Esophagus muscularis mucosa (tissue), 3 donors: ENCODE data around the gene CNGA1.

Source experiments
- CTCF ChIP-seq, 3 experiments: fragments of 200-600 bp in 2 of 3; fragments of 450-650 bp in 1 of 3; sonication (generic) in 2 of 3; IDR thresholded peaks; one replicate each; pipeline ENCODE4 v1.5.1; 2017 to 2019; ENCODE audit warnings: antibody characterized with exemption in 3 of 3, mild to moderate bottlenecking in 2 of 3, moderate library complexity in 1 of 3
- POLR2A ChIP-seq: fragments of 450-650 bp; IDR thresholded peaks from one replicate; pipeline ENCODE4 v1.6.1; 2017; ENCODE audit warnings: antibody characterized with exemption, moderate library complexity, mild to moderate bottlenecking, low read depth
- POLR2AphosphoS5 ChIP-seq, 2 donors: sonication (generic); formaldehyde crosslinking; IDR thresholded peaks; one replicate each; pipeline ENCODE4 v1.6.1; 2017; ENCODE audit warnings: antibody characterized with exemption in 2 of 2

GRCh38 chr4:47972181-47972580 lies 44.3 kb downstream of the CNGA1 start:
- no peak for TF ChIP-seq CTCF (IDR thresholded peaks at IDR 0.05)
- TF ChIP-seq POLR2AphosphoS5 (IDR thresholded peaks at IDR 0.05), result no peak
- TF ChIP-seq POLR2A, result no peak
